ENCODE data around the gene CDK16.

Gene CDK16

DNA sequence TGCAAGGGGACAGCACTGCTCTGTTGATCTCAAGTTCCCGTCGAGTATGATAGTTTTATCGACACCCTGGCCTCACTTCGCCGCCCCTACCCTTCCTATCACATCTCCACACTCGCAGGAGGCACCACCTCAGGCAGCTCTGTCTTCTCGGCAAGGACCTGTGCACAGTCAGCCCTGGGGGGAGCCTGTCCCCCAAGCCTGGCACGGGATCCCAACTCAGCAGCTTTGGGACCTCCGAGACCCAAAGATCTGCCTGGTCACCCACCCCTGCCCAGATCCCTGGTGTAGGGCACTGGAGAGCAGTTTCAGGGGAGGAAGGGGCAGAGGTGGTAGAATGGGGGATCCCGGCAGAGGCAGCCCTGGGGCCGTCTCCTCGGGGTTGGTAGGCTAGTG is 42.9 kb upstream of the CDK16 start:
- no peak for DNase-seq (ENCODE audit: extremely low spot score)
- no peak for TF ChIP-seq ELF4 (IDR thresholded peaks at IDR 0.05)
- no peak for TF ChIP-seq LEF1 (IDR thresholded peaks at IDR 0.05; ENCODE audit: borderline replicate concordance)
- TF ChIP-seq, protein P1, sequence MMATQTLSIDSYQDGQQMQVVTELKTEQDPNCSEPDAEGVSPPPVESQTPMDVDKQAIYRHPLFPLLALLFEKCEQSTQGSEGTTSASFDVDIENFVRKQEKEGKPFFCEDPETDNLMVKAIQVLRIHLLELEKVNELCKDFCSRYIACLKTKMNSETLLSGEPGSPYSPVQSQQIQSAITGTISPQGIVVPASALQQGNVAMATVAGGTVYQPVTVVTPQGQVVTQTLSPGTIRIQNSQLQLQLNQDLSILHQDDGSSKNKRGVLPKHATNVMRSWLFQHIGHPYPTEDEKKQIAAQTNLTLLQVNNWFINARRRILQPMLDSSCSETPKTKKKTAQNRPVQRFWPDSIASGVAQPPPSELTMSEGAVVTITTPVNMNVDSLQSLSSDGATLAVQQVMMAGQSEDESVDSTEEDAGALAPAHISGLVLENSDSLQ (IDR thresholded peaks at IDR 0.05): no peak
- TF ChIP-seq ARNT (IDR thresholded peaks at IDR 0.05): no peak
- no peak for TF ChIP-seq NFRKB (IDR thresholded peaks at IDR 0.05)
- no peak for TF ChIP-seq HDGF (IDR thresholded peaks at IDR 0.05; ENCODE audit: borderline replicate concordance)
- no peak for TF ChIP-seq TARDBP (IDR thresholded peaks at IDR 0.05)
- TF ChIP-seq FOXA1 (IDR thresholded peaks at IDR 0.05): no peak
- TF ChIP-seq FOXM1 (IDR thresholded peaks at IDR 0.05; ENCODE audit: borderline replicate concordance): no peak
- no peak for TF ChIP-seq SUZ12 (IDR thresholded peaks at IDR 0.05)
- TF ChIP-seq L3MBTL2 (conservative IDR thresholded peaks at IDR 0.05): no peak
- no peak for TF ChIP-seq ZNF384 (IDR thresholded peaks at IDR 0.05)
- TF ChIP-seq FOXK2 (IDR thresholded peaks at IDR 0.05): no peak
- ChIA-PET CTCF (no interaction called here), POLR2A (no interaction called here)

DNA sequence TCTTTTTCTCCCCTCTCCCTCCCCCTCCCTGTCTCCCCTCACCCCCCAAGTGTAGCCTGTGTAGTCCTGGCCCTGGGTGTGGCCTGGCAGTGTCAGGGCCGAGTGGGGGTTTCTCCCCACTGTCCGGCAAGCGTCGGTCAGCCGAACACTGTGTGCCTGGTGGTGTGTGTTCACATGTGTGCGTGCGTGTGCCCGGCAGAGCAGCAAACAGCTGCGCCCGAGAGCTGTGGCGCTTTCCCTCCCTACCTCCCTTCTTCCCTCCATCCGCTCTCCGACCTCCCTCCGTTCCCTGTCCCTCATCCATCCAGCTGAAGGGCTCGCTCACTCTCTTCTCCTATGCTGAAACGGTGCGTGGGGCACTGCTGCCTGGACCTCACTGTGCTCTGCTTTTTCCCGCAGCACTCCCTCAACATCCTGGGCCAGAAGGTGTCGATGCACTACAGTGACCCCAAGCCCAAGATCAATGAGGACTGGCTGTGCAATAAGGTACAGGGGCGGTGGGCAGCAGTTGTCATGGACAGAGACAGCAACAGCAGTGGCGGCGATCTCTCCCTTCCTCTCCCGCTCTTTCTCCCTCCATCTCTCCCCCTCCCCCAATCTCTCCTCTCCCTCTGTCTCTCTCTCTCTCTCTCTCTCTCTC is 42.3 kb upstream of the CDK16 start:
- TF ChIP-seq SP1 (IDR thresholded peaks at IDR 0.05) (no peak), NFRKB (IDR thresholded peaks at IDR 0.05) (no peak)
- POLR2A ChIA-PET: no interaction called here
- no peak for DNase-seq (ENCODE audit: extremely low spot score)
- CTCF ChIA-PET: no interaction called here

DNA sequence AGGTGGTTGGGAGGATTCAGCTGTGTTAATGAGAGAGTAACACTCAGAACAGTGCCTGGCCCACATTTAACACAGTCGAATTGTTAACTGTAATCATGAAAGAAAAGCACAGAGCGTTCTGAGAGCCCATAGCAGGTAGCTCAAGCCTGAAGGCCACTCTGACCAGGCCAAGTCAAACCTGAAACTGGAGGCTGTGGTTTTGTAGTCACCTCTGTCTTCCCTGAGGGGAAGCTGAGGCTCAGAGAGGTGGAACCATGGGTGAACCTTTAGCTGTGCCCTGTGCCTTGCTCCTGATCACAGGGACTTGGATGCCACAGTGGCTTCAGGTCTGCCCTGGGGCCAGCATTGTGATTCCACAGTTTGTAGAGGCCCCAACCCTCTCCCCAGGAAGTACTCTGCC is 41.4 kb upstream of the CDK16 start:
- TF ChIP-seq, protein P1 (IDR thresholded peaks at IDR 0.05): no peak
- TF ChIP-seq NFRKB (IDR thresholded peaks at IDR 0.05): no peak
- TF ChIP-seq LEF1 (IDR thresholded peaks at IDR 0.05; ENCODE audit: borderline replicate concordance): no peak
- ChIA-PET POLR2A (no interaction called here), CTCF (no interaction called here)
- DNase-seq (ENCODE audit: extremely low spot score): no peak

DNA sequence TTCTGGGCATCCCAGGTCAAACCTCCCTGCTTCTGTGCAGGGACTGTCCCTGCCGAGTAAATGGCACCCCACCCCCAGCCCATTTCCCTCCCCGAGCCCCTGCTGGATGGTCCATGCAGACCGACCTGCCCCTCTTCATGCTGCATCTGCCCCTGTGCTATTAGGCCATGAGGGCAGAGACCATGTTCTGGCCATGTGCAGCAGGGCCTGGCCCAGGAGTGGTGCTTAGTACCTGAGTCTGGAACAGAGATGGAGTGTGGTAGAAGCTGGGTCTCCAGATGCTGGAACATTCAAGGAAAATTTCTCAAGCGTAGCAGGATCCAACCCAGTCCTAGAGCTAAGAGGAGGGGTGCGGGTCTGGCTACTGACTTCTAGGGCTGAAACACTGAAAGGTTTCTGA is 40.1 kb upstream of the CDK16 start:
- no peak for TF ChIP-seq ELF4 (IDR thresholded peaks at IDR 0.05)
- TF ChIP-seq NFRKB (IDR thresholded peaks at IDR 0.05): no peak
- TF ChIP-seq FOXA1 (IDR thresholded peaks at IDR 0.05): no peak
- TF ChIP-seq, protein P1 (IDR thresholded peaks at IDR 0.05): no peak
- no peak for TF ChIP-seq FOXM1 (IDR thresholded peaks at IDR 0.05; ENCODE audit: borderline replicate concordance)
- no peak for TF ChIP-seq ZNF384 (IDR thresholded peaks at IDR 0.05)
- TF ChIP-seq LEF1 (IDR thresholded peaks at IDR 0.05; ENCODE audit: borderline replicate concordance): no peak
- TF ChIP-seq L3MBTL2 (conservative IDR thresholded peaks at IDR 0.05): no peak
- no peak for TF ChIP-seq CTBP1 (IDR thresholded peaks at IDR 0.05; ENCODE audit: borderline replicate concordance)
- POLR2A ChIA-PET: no interaction called here
- CTCF ChIA-PET: no interaction called here
- DNase-seq (ENCODE audit: extremely low spot score): no peak

DNA sequence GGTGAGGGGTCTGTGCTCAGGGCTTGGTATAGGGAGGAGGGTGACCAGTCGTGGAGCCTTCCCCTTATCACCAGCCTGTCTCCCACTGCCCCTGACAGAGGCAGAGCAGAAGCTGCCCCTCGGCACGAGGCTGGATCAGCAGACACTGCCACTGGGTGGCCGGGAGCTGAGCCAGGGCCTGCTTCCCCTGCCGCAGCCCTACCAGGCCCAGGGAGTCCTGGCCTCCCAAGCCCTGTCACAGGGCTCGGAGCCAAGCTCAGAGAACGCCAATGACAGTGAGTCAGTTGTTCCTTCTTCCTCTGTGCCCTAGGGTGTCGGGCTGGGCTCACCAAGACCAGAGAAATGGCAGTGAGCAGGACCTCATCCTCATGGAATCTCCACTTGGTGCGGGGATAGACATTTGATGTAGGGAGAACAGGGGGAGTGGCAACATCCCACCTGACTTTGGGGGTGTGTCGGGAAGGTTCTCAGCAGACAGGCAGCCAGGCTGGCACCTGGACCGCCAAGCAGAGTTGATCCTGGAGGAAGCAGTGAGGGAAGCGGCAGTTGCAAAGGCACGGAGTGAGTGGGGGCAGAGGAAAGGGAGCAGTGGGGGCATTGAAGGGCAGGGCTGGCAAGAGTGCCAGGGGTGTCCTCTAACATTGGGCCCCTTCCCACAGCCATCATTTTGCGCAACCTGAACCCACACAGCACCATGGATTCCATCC is 39.1 kb upstream of the CDK16 start:
- POLR2A ChIA-PET: no interaction called here
- TF ChIP-seq TARDBP (IDR thresholded peaks at IDR 0.05): no peak
- no peak for TF ChIP-seq BHLHE40 (IDR thresholded peaks at IDR 0.05; ENCODE audit: borderline replicate concordance)
- TF ChIP-seq FOXA1 (IDR thresholded peaks at IDR 0.05): no peak
- no peak for TF ChIP-seq CTBP1 (IDR thresholded peaks at IDR 0.05; ENCODE audit: borderline replicate concordance)
- no peak for TF ChIP-seq FOXM1 (IDR thresholded peaks at IDR 0.05; ENCODE audit: borderline replicate concordance)
- no peak for TF ChIP-seq HDGF (IDR thresholded peaks at IDR 0.05; ENCODE audit: borderline replicate concordance)
- TF ChIP-seq SUZ12 (IDR thresholded peaks at IDR 0.05): no peak
- no peak for TF ChIP-seq ELF4 (IDR thresholded peaks at IDR 0.05)
- CTCF ChIA-PET: no interaction called here
- no peak for DNase-seq (ENCODE audit: extremely low spot score)

DNA sequence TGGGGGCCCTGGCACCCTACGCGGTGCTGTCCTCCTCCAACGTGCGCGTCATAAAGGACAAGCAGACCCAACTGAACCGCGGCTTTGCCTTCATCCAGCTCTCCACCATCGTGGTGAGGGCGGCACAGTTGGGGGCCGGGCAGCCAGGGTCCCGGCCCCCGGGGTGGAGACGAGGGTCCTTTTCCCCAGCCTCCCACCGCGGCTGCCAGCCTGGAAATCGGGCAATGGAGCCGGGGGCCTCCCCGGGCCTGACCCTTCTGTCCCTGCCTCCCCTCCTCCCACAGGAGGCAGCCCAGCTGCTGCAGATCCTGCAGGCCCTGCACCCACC is 38.6 kb upstream of the CDK16 start:
- TF ChIP-seq HDGF (IDR thresholded peaks at IDR 0.05; ENCODE audit: borderline replicate concordance): no peak
- TF ChIP-seq SP1 (IDR thresholded peaks at IDR 0.05): no peak
- TF ChIP-seq TARDBP (IDR thresholded peaks at IDR 0.05): no peak
- TF ChIP-seq L3MBTL2 (conservative IDR thresholded peaks at IDR 0.05): no peak
- TF ChIP-seq ARNT (IDR thresholded peaks at IDR 0.05): no peak
- TF ChIP-seq SUZ12 (IDR thresholded peaks at IDR 0.05): no peak
- TF ChIP-seq ZNF384 (IDR thresholded peaks at IDR 0.05): no peak
- no peak for TF ChIP-seq BHLHE40 (IDR thresholded peaks at IDR 0.05; ENCODE audit: borderline replicate concordance)
- TF ChIP-seq LEF1 (IDR thresholded peaks at IDR 0.05; ENCODE audit: borderline replicate concordance): no peak
- TF ChIP-seq FOXK2 (IDR thresholded peaks at IDR 0.05): no peak
- TF ChIP-seq NFRKB (IDR thresholded peaks at IDR 0.05): no peak
- TF ChIP-seq ELF4 (IDR thresholded peaks at IDR 0.05): no peak
- TF ChIP-seq CTBP1 (IDR thresholded peaks at IDR 0.05; ENCODE audit: borderline replicate concordance): no peak
- TF ChIP-seq, protein P1 (IDR thresholded peaks at IDR 0.05): no peak
- ChIA-PET CTCF (no interaction called here), POLR2A (no interaction called here)
- no peak for DNase-seq (ENCODE audit: extremely low spot score)

Measured in HEK293T (cell line).